SK-N-SH treated with all-trans-retinoic acid at 6 μM for 48 hours (cell line): ENCODE results near the gene CD200.

Source experiments
- OSR1 ChIP-seq: fragments of 250-450 bp; sonication (Bioruptor Pico); IDR thresholded peaks from 2 replicates; pipeline ENCODE4 v1.8.0; 2022; ENCODE audit warnings: moderate library complexity, mild to moderate bottlenecking, inconsistent platforms
- RARB ChIP-seq: fragments of 250-450 bp; sonication (Bioruptor Pico); IDR thresholded peaks from 2 replicates; pipeline ENCODE4 v1.8.0; 2021; ENCODE audit warnings: mild to moderate bottlenecking, moderate library complexity
- SNAI2 ChIP-seq: fragments of 250-450 bp; sonication (Bioruptor Pico); IDR thresholded peaks from 2 replicates; pipeline ENCODE4 v1.5.0; 2020; ENCODE audit warnings: mild to moderate bottlenecking, moderate library complexity
- TCF4 ChIP-seq: fragments of 250-450 bp; sonication (Bioruptor Pico); IDR thresholded peaks from 2 replicates; pipeline ENCODE4 v1.8.0; 2021; ENCODE audit warnings: mild to moderate bottlenecking, moderate library complexity, borderline replicate concordance
- TOX ChIP-seq: fragments of 250-450 bp; sonication (Bioruptor Pico); IDR thresholded peaks from 2 replicates; pipeline ENCODE4 v1.8.0; 2021; ENCODE audit warnings: mild to moderate bottlenecking, moderate library complexity, borderline replicate concordance
- ZFP3 ChIP-seq: fragments of 250-450 bp; sonication (Bioruptor Pico); IDR thresholded peaks from 2 replicates; pipeline ENCODE4 v1.5.0; 2020; ENCODE audit warnings: mild to moderate bottlenecking, moderate library complexity
- ZNF565 ChIP-seq: fragments of 450-650 bp; formaldehyde crosslinking; conservative IDR thresholded peaks from 2 replicates; pipeline ENCODE4 v1.5.0; 2020; ENCODE audit warnings: low read depth, mild to moderate bottlenecking, moderate library complexity
- ZNF70 ChIP-seq: fragments of 450-650 bp; formaldehyde crosslinking; IDR thresholded peaks from 2 replicates; pipeline ENCODE4 v1.5.0; 2020; ENCODE audit warnings: mild to moderate bottlenecking, moderate library complexity
- TF ChIP-seq, protein P1 (sequence below): fragments of 250-450 bp; sonication (Bioruptor Pico); IDR thresholded peaks from 2 replicates; pipeline ENCODE4 v1.5.1; 2020; ENCODE audit warnings: low read depth, mild to moderate bottlenecking, moderate library complexity
- TF ChIP-seq, protein P2 (sequence below): fragments of 250-450 bp; sonication (Bioruptor Pico); IDR thresholded peaks from 2 replicates; pipeline ENCODE4 v1.8.0; 2020; ENCODE audit warnings: mild to moderate bottlenecking, moderate library complexity, borderline replicate concordance
- TF ChIP-seq, protein P3 (sequence below): fragments of 250-450 bp; sonication (Bioruptor Pico); IDR thresholded peaks from 2 replicates; pipeline ENCODE4 v1.8.0; 2021; ENCODE audit warnings: low read depth, mild to moderate bottlenecking, moderate library complexity, borderline replicate concordance
- TF ChIP-seq, protein P4 (sequence below): fragments of 250-450 bp; sonication (Bioruptor Pico); IDR thresholded peaks from 2 replicates; pipeline ENCODE4 v1.5.1; 2021; ENCODE audit warnings: mild to moderate bottlenecking, moderate library complexity

DNA sequence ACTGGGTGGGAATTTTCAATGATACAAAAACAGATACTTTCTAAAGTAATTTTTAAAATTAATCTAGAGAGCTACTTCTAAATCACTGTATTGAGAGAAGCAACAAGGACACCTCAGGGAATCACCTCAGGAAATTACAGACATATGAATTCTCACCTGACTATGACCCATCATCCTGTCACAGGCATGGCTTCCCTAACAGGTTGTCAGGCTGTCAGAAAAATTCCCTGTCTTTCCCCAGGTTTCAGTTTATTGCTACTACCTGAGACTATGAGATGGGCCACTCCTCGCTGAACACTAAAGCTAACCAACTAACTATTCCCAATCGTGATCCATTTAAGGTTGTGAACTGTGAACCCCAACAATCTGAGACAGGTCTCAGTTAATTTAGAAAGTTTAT, 66.1 kb downstream of the CD200 start:
- TF ChIP-seq, protein P1, sequence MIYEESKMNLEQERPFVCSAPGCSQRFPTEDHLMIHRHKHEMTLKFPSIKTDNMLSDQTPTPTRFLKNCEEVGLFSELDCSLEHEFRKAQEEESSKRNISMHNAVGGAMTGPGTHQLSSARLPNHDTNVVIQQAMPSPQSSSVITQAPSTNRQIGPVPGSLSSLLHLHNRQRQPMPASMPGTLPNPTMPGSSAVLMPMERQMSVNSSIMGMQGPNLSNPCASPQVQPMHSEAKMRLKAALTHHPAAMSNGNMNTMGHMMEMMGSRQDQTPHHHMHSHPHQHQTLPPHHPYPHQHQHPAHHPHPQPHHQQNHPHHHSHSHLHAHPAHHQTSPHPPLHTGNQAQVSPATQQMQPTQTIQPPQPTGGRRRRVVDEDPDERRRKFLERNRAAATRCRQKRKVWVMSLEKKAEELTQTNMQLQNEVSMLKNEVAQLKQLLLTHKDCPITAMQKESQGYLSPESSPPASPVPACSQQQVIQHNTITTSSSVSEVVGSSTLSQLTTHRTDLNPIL (CRISPR knock-in tag): no peak
- no peak for TF ChIP-seq OSR1 (CRISPR knock-in tag)
- no peak for TF ChIP-seq RARB (CRISPR knock-in tag)
- TF ChIP-seq, protein P2, sequence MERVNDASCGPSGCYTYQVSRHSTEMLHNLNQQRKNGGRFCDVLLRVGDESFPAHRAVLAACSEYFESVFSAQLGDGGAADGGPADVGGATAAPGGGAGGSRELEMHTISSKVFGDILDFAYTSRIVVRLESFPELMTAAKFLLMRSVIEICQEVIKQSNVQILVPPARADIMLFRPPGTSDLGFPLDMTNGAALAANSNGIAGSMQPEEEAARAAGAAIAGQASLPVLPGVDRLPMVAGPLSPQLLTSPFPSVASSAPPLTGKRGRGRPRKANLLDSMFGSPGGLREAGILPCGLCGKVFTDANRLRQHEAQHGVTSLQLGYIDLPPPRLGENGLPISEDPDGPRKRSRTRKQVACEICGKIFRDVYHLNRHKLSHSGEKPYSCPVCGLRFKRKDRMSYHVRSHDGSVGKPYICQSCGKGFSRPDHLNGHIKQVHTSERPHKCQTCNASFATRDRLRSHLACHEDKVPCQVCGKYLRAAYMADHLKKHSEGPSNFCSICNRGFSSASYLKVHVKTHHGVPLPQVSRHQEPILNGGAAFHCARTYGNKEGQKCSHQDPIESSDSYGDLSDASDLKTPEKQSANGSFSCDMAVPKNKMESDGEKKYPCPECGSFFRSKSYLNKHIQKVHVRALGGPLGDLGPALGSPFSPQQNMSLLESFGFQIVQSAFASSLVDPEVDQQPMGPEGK (CRISPR knock-in tag): no peak
- TF ChIP-seq, protein P3, sequence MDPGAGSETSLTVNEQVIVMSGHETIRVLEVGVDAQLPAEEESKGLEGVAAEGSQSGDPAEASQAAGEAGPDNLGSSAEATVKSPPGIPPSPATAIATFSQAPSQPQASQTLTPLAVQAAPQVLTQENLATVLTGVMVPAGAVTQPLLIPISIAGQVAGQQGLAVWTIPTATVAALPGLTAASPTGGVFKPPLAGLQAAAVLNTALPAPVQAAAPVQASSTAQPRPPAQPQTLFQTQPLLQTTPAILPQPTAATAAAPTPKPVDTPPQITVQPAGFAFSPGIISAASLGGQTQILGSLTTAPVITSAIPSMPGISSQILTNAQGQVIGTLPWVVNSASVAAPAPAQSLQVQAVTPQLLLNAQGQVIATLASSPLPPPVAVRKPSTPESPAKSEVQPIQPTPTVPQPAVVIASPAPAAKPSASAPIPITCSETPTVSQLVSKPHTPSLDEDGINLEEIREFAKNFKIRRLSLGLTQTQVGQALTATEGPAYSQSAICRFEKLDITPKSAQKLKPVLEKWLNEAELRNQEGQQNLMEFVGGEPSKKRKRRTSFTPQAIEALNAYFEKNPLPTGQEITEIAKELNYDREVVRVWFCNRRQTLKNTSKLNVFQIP (CRISPR knock-in tag): no peak
- TF ChIP-seq ZNF565 (CRISPR knock-in tag): no peak
- TF ChIP-seq TCF4 (CRISPR knock-in tag): no peak
- TF ChIP-seq, protein P4, sequence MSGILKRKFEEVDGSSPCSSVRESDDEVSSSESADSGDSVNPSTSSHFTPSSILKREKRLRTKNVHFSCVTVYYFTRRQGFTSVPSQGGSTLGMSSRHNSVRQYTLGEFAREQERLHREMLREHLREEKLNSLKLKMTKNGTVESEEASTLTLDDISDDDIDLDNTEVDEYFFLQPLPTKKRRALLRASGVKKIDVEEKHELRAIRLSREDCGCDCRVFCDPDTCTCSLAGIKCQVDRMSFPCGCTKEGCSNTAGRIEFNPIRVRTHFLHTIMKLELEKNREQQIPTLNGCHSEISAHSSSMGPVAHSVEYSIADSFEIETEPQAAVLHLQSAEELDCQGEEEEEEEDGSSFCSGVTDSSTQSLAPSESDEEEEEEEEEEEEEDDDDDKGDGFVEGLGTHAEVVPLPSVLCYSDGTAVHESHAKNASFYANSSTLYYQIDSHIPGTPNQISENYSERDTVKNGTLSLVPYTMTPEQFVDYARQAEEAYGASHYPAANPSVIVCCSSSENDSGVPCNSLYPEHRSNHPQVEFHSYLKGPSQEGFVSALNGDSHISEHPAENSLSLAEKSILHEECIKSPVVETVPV (CRISPR knock-in tag): no peak
- TF ChIP-seq ZFP3 (CRISPR knock-in tag): no peak
- TF ChIP-seq ZNF70 (CRISPR knock-in tag): no peak
- no peak for TF ChIP-seq TOX
- no peak for TF ChIP-seq SNAI2
